ENCODE results near the gene SLC35F1. TPM values are rescaled to one million over a fixed set of nuclear protein-coding genes. Genes with fewer than 3 reads are reported as not detected.

Gene SLC35F1
- total and polyA plus RNA-seq, 4 donors: 0.01 to 0.09 (median 0.08) TPM; not detected in 1

DNA sequence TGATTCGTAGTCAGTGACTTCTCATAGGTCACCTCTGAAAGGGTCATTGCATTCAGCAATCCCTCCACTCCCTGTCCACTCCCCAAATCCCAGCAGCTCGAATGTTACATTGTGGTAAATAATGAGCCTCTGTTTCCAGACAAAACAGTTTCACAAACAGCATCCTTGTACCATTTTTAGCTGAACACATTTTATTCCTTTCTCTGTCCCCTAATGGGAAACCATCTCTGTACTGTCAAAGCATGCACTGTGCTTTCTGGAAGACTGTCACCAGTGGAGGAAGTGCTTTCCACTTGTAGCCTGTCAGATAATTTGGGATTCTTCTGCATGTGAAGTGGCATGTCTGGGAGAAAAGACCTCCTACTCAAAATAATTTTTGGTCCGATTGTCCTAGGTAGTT is 82.0 kb downstream of the SLC35F1 start:
- 64% methylated on average over 3 of the region's 3 CpGs for WGBS
- Histone ChIP-seq H3K9me3 (ENCODE audit: control insufficient read depth in 4 of 4, low read length in 3 of 4) (no peaks in the 10 kb centered on the region), H3K4me1 (ENCODE audit: control insufficient read depth in 4 of 4, insufficient read depth in 4 of 4, low read length in 3 of 4) (no peaks in the 10 kb centered on the region), H3K9ac (ENCODE audit: low read depth in 1 of 2, low read length in 2 of 2) (no peak overlapping the region), H3K27me3 (ENCODE audit: control insufficient read depth in 4 of 4, insufficient read depth in 4 of 4, low read length in 3 of 4) (peaks cover 0 to 3% (median 0%) of the 10 kb centered on the region in 4 donors), H3K4me3 (ENCODE audit: low read depth in 1 of 3, low read length in 3 of 3) (no peak overlapping the region), H3K27ac (ENCODE audit: low read depth in 1 of 2, low read length in 2 of 2) (no peak overlapping the region), H3K36me3 (ENCODE audit: control insufficient read depth in 4 of 4, insufficient read depth in 3 of 4, low read depth in 1 of 4, low read length in 3 of 4) (no peaks in the 10 kb centered on the region)
- no peak for DNase-seq (ENCODE audit: low spot score)
- no peak for TF ChIP-seq HNF4G (IDR thresholded peaks at IDR 0.05)
- no peak for TF ChIP-seq SP1 (IDR thresholded peaks at IDR 0.05)
- no peak for TF ChIP-seq YY1 (IDR thresholded peaks at IDR 0.05)
- TF ChIP-seq RXRA (IDR thresholded peaks at IDR 0.05): no peak
- TF ChIP-seq, protein P1, sequence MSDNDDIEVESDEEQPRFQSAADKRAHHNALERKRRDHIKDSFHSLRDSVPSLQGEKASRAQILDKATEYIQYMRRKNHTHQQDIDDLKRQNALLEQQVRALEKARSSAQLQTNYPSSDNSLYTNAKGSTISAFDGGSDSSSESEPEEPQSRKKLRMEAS (IDR thresholded peaks at IDR 0.05): no peak
- TF ChIP-seq, protein P2, sequence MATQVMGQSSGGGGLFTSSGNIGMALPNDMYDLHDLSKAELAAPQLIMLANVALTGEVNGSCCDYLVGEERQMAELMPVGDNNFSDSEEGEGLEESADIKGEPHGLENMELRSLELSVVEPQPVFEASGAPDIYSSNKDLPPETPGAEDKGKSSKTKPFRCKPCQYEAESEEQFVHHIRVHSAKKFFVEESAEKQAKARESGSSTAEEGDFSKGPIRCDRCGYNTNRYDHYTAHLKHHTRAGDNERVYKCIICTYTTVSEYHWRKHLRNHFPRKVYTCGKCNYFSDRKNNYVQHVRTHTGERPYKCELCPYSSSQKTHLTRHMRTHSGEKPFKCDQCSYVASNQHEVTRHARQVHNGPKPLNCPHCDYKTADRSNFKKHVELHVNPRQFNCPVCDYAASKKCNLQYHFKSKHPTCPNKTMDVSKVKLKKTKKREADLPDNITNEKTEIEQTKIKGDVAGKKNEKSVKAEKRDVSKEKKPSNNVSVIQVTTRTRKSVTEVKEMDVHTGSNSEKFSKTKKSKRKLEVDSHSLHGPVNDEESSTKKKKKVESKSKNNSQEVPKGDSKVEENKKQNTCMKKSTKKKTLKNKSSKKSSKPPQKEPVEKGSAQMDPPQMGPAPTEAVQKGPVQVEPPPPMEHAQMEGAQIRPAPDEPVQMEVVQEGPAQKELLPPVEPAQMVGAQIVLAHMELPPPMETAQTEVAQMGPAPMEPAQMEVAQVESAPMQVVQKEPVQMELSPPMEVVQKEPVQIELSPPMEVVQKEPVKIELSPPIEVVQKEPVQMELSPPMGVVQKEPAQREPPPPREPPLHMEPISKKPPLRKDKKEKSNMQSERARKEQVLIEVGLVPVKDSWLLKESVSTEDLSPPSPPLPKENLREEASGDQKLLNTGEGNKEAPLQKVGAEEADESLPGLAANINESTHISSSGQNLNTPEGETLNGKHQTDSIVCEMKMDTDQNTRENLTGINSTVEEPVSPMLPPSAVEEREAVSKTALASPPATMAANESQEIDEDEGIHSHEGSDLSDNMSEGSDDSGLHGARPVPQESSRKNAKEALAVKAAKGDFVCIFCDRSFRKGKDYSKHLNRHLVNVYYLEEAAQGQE (IDR thresholded peaks at IDR 0.05): no peak
- no peak for TF ChIP-seq JUND (IDR thresholded peaks at IDR 0.05)
- TF ChIP-seq HNF4A (conservative IDR thresholded peaks at IDR 0.05): no peak
- no peak for TF ChIP-seq CTCF (IDR thresholded peaks at IDR 0.05; ENCODE audit: low read depth, low read length, missing input control)
- no peak for TF ChIP-seq EGR1 (IDR thresholded peaks at IDR 0.05; ENCODE audit: low read depth in 2 of 2)
- TF ChIP-seq FOXA1 (IDR thresholded peaks at IDR 0.05): no peak
- no peak for TF ChIP-seq ATF3 (IDR thresholded peaks at IDR 0.05)
- no peak for TF ChIP-seq RAD21 (IDR thresholded peaks at IDR 0.05)
- no peak for TF ChIP-seq FOXA2 (IDR thresholded peaks at IDR 0.05)
- no peak for TF ChIP-seq NR2F2 (IDR thresholded peaks at IDR 0.05)
- no peak for TF ChIP-seq ZBTB33 (IDR thresholded peaks at IDR 0.05)
- no peak for TF ChIP-seq TAF1 (conservative IDR thresholded peaks at IDR 0.05)
- TF ChIP-seq GABPA (IDR thresholded peaks at IDR 0.05 in 1 of 2, conservative IDR thresholded peaks at IDR 0.05 in 1 of 2): no peak

Data from liver (tissue), 9 donors.